HG03097 (cell line): ENCODE results near the gene TRIM69.
"Not testable (repeated sequence)": the region's sequence is repeated elsewhere in the genome, so short reads cannot be mapped to it uniquely, and the experiment has no call there.

Experiments
- ATAC-seq: cut with Tn5 transposase; IDR thresholded peaks from one replicate; pipeline ENCODE4 v1.9.1; 2021; ENCODE audit not compliant: unreplicated experiment, low FRiP score

TRIM69 gene

DNA sequence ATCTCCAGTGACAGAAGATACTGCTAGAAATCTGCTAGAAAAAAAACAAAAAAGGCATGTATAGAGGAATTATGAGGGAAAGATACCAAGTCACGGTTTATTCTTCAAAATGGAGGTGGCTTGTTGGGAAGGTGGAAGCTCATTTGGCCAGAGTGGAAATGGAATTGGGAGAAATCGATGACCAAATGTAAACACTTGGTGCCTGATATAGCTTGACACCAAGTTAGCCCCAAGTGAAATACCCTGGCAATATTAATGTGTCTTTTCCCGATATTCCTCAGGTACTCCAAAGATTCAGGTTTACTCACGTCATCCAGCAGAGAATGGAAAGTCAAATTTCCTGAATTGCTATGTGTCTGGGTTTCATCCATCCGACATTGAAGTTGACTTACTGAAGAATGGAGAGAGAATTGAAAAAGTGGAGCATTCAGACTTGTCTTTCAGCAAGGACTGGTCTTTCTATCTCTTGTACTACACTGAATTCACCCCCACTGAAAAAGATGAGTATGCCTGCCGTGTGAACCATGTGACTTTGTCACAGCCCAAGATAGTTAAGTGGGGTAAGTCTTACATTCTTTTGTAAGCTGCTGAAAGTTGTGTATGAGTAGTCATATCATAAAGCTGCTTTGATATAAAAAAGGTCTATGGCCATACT lies 21.1 kb upstream of the TRIM69 start:
- no peak for ATAC-seq

DNA sequence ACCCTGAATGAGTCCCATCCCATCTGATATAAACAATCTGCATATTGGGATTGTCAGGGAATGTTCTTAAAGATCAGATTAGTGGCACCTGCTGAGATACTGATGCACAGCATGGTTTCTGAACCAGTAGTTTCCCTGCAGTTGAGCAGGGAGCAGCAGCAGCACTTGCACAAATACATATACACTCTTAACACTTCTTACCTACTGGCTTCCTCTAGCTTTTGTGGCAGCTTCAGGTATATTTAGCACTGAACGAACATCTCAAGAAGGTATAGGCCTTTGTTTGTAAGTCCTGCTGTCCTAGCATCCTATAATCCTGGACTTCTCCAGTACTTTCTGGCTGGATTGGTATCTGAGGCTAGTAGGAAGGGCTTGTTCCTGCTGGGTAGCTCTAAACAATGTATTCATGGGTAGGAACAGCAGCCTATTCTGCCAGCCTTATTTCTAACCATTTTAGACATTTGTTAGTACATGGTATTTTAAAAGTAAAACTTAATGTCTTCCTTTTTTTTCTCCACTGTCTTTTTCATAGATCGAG lies 20.5 kb upstream of the TRIM69 start:
- ATAC-seq = no peak

DNA sequence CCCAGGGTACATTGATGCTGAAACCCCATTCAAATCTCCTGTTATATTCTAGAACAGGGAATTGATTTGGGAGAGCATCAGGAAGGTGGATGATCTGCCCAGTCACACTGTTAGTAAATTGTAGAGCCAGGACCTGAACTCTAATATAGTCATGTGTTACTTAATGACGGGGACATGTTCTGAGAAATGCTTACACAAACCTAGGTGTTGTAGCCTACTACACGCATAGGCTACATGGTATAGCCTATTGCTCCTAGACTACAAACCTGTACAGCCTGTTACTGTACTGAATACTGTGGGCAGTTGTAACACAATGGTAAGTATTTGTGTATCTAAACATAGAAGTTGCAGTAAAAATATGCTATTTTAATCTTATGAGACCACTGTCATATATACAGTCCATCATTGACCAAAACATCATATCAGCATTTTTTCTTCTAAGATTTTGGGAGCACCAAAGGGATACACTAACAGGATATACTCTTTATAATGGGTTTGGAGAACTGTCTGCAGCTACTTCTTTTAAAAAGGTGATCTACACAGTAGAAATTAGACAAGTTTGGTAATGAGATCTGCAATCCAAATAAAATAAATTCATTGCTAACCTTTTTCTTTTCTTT lies 19.2 kb upstream of the TRIM69 start:
- ATAC-seq = no peak

DNA sequence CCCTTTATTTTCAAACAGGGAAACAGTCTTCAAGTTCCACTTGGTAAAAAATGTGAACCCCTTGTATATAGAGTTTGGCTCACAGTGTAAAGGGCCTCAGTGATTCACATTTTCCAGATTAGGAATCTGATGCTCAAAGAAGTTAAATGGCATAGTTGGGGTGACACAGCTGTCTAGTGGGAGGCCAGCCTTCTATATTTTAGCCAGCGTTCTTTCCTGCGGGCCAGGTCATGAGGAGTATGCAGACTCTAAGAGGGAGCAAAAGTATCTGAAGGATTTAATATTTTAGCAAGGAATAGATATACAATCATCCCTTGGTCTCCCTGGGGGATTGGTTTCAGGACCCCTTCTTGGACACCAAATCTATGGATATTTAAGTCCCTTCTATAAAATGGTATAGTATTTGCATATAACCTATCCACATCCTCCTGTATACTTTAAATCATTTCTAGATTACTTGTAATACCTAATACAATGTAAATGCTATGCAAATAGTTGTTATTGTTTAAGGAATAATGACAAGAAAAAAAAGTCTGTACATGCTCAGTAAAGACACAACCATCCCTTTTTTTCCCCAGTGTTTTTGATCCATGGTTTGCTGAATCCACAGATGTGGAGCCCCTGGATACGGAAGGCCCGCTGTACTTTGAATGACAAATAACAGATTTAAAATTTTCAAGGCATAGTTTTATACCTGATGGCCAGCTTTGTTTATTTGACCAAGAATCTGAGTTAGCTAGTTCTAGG lies 18.0 kb upstream of the TRIM69 start:
- ATAC-seq = no peak

DNA sequence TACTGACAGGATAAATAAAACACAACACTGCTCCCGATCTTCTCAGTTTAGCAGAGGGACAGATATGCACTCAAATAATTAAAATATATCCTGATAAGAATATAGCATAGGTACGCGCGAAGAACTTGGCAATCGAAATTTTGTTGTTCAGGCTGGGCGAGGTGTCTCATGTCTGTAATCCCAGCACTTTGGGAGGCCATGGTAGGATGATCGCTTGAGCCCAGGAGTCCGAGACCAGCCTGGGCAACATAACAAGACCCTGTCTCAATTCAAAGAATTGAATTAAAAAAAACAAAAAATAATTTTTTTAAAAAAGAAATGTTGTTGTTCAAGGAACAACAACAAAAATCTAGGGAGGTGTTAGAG lies 17.4 kb upstream of the TRIM69 start:
- no peak for ATAC-seq

DNA sequence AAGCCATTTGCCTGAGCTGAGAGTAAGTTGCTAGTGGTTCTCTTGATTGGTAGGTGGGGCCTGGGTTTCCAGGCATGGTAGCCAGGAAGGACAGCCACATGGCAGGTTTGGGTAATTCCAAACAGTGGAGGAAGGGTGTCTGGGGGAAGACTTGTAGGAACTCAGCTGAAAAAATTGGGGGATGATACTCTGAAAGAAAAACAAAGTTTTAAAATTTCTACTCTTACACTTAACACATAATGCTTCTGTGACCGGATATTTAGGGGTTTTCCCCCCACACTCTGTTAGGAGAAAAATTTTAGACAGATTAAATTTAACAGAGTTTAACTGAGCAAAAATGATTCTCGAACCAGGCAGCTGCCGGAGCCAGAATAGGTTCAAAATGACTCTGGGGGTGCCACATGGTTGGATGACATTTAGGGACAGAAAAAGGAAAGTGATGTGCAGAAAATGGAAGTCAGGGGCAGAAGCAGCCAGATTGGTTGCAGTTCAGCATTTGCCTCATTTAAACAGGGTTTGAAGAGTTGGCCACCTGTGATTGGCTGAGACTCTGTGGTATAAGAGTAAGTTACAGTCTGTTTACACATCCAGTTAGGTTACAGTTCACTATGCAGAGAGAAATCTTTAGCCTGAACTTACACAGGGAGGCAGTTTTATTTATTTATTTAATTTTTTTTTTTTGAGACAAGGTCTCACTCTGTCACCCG lies 16.9 kb upstream of the TRIM69 start:
- peak; percentile 30 for ATAC-seq

DNA sequence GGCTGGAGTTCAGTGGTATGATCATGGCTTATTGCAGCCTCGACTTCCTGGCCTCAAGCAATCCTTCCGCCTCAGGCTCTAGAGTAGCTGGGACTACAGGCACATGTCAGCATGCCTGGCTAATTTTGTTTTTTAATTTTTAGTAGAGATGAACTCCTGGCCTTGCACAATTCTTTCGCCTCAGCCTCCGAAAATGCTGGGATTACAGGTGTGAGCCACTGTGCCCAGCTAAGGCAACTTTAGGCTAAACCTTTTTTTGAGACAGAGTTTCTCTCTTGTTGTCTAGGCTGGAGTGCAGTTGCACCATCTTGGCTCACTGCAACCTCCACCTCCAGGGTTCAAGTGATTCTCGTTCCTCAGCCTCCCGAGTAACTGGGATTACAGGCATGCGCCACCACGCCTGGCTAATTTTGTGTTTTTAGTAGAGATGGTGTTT lies 16.3 kb upstream of the TRIM69 start:
- peak; percentile 3 for ATAC-seq

DNA sequence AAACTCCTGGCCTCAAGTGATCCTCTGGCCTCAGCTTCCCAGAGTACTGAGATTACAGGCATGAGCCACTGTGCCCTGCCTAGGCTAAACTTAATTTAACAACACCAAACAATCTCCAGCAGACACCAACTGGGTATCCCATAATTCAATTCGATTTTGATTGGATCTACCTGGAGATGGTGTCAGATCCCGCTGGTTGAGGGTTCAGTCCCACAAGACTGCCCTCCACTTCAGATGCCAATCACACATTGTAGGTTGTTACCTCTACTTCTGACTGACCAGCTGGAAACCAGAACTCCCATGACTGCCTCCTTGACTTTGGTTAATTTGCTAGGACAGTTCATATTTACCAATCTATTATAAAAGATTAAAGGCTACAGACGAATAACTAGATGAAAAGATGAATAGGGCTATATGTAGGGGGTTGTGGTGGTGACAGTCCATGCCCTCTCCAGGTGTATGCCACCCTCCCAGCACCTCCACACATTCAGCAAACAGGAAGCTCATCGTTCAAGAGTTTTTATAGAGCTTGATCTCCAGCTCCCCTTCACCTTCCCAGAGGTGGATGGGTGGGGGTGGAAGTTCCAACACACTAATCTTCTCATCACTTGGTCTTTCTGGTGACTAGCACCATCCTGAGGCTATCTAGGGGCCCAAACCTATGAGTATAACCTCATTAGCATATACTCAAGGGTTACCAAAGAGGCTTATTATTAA lies 15.7 kb upstream of the TRIM69 start:
- ATAC-seq = no peak

DNA sequence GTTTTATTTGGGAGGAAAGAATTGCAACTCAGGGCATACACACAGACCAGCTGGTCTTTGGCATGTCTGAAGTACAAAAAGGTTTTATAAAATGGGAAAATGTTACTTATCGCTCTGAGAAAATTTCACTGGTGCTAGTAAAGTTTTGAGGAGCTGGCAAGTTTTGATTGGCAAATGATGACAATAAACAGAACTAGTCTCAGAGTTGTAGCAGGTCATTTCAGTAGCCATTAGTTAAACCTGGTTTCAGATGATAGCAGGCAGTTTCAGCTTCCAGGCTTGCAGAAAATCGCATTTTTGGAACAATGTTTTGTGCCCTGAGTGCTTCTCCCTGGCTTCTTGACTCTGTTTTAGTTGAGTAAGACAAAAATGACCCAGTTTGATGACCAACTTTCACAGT lies 14.3 kb upstream of the TRIM69 start:
- no peak for ATAC-seq

DNA sequence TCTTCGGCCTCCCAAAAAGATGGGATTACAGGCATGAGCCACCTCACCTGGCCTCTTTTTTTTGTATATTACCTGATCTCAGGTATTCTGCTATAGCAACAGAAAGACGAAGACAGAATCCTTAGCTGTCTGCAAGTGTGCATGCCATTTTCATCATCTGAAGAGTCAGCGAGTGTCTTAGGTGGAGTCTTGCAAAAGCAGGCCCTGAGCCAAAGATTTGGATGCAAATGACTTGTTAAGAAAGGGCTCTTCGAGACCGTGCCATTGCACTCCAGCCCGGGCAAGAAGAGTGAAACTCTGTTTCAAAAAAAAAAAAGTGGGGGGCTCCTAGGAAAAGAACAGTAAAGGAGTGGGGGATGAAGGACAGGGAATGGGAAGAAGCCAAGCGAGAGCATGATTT lies 10.2 kb upstream of the TRIM69 start:
- ATAC-seq = no peak

DNA sequence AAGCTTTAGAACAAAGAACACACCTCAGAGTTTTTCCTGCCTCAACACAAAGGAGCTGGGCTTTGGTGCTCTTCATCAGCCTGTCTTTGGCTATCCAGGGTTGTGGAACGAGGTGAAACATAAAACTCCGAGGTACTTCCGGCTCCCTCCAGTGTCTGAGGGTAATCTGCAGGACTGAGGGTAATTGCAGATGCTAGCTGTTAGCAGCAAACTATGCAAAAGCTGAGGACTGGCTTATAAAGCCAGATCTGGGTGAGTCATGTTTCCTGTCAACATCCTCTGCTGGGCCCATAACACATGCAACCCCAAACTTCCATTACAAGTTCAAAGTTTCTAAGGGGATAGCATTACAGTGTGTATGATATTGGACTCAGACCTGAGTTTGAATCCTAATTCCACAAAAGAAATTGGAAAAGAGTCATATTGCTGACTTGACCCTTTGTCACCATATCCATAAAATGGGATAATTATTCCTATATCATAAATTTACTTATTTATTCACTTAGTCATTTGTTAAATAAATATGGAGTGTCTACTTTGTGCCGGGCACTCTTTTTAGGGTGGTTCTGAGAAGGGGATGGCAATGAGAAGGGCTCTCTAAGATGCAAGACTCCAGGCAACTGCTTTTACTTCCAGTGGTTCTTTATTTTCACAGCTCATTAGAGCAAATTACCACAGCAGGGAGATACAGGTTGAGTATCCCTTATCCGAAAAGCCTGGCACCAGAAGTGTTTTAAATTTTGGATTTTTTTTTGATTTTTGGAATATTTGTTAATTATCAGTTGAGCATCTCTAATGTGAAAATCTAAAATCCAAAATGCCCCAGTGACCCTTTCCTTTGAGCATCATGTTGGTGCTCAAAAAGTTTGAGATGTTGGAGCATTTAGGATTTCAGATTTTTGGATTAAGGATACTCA lies 9.5 kb upstream of the TRIM69 start:
- ATAC-seq = peak; percentile 38

DNA sequence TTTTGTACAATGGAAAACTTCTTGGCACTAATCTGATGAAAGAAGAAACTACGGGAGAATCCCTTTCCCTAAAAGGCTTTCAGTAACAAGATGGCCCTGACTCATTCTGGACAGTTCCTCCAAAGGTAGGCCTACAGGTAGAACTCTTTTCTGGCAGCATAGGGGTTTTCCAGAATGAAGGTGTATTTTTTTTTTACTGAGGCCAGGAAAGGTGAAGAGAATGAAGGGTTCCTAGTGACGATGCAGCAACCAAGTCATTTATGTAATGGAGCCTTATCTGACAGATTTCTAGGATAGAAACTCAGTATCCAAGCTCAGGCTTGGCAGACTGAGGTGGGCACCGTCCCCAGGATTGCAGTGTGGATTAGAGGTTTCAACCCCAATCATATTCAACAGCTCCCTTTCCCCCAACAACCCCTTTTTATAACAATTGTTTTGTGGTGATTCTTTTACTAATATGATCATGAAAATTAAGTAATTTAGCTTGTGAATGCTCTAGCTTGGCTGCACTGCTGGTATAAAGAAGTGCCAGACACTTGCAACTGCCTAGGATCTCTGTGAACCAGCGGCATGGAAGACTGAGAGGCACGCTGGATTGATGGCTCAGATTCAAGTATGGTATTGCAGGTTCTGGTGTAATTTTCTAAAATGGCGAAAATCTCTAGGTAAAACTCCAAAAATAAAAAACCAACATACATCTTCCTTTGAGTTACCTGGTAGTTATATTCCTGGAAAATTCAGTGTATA lies 8.7 kb upstream of the TRIM69 start:
- ATAC-seq = no peak

DNA sequence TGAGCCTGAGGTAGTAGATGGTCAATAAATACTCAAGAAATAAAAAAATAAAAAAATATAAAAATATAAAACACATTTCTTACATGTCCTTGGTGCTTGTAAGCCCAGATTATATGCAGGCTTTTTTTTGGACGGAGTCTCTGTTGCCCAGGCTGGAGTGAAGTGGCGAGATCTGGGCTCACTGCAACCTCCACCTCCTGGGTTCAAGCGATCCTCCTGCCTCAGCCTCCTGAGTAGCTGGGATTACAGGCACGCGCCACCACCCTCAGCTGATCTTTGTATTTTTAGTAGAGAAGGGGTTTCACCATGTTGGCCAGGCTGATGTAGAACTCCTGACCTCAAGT lies 8.1 kb upstream of the TRIM69 start:
- ATAC-seq = not testable (repeated sequence)

DNA sequence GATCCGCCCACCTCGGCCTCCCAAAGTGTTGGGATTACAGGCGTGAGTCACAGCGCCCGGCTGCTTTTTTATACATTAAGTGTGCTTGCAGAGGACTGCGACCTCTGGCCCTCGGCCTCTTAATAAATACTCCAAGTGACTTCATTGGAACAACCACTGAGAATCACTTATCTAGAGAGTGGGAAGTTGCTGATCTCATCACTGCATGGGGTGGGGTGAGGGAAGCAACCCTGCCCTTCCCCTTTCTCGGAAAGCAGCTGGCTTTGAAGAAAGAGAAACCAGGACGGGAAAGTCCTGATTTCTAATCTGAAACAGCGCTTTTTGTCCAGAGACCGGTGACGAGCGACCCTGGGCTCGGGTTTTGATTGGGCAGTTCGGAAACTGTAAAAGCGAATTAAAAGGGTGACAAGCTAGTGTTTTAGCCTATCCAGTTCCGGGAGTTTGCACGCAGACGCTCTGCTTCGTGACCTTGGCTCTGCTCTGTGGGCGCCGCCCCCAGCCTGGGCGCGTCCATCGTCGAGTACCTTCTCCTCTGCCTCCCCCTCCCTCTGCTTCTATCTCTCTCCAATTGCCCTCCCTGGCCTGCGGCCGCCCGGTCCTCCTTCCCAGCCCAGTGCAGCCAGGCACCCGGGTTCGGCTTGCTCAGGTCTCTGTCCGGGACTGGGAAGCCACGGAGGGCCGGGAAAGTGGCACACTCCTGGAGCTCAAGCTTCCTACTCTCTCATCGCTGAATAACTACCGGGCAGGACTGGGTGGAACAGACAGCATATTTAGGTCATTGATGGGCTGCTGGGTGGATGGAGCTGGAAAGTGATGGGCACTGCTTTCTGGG lies 7.5 kb upstream of the TRIM69 start:
- peak; percentile 74 for ATAC-seq

DNA sequence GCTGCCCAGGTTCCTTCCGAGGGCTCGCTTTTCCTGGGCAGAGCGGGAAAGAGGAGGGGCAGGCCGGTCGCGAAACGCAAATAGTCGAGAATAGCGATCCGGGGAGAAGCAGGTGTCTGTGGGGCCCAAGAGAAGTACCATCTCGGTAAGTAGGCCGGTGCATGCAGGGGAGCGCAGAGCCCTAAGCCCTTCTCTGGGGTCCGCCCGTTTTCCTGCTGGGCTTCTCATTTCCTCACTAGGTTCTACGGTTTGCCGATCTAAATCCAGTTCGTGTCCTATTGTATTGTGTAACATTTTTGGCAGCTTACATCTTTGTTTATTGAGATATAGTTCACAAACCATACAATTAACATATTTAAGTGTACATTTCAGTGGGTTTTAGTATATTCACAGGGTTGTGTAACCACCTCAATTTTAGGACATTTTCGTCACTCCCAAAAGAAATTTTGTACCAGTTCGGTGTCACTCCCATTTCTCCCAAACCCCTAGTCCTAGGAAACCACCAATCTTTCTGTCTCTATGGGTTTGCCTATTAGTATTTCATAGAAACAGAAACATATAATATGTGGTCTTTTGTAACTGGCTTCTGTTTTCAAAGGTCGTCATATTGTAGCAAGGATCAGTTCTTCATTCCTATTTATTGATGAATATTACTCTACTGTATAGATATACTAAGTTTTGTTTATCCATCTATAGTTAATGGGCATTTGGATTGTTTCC lies 6.8 kb upstream of the TRIM69 start:
- no peak for ATAC-seq

DNA sequence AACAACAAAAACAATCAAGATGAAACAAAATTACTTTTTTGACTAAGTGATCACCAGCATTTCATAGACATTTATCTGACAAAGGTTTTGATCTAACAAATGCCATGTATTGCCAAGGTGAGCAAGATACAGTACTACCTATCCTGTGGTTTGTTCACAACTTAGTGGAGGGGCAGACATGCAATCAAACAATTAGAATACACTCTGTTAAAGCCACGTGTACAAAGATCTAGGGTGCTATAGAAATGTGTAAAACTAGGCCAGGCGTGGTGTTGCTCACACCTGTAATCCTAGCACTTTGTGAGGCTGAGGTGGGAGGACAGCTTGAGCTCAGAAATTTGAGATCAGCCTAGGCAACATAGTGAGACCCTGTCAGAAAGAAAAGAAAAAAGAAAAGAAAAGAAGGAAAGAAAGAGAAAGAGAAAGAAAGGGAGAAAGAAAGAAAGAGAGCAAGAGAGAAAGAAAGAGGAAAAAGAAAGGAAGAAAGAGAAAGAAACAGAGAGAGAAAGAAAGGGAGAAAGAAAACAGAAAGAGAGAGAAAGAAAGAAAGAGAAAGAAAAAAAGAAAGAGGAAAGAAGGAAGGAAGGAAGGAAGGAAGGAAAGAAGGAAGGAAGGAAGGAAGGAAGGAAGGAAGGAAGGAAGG lies 1.4 kb upstream of the TRIM69 start:
- ATAC-seq = no peak
